Adrenal gland (tissue), 12 donors: ENCODE measurements around the gene SH3BP4. TPM values are rescaled to one million over a fixed set of nuclear protein-coding genes. Genes with fewer than 3 reads are reported as not detected.

Experiments used
- DNase-seq, 7 donors: peaks; one replicate each; pipeline ENCODE4 v3.0.0-alpha.2; 2019 to 2020
- H3K27ac ChIP-seq, 5 donors: fragments of 200-600 bp; sonication (generic) in 4 of 5; 1 replicate in 3 of 5; 2 replicates in 2 of 5; pipeline versions ENCODE4 v1.5.1 to v1.8.0; 2016 to 2020; ENCODE audit warnings: mild to moderate bottlenecking in 1 of 5
- H3K27me3 ChIP-seq: fragments of 200-600 bp; 2 replicates; pipeline ENCODE4 v1.8.0; 2021
- H3K36me3 ChIP-seq, 2 donors: fragments of 200-600 bp; replicated peaks in 1 of 2; 1 replicate in 1 of 2; 2 replicates in 1 of 2; pipeline versions ENCODE4 v1.5.1 to v1.8.0; 2018 to 2022
- H3K4me1 ChIP-seq, 2 donors: fragments of 200-600 bp; replicated peaks in 1 of 2; 1 replicate in 1 of 2; 2 replicates in 1 of 2; pipeline versions ENCODE4 v1.5.1 to v1.8.0; 2018 to 2021
- H3K4me3 ChIP-seq, 4 donors: fragments of 200-600 bp; sonication (generic) in 3 of 4; one replicate each; pipeline ENCODE4 v1.5.1; 2016 to 2018
- H3K9me3 ChIP-seq, 3 donors: fragments of 200-600 bp; sonication (generic) in 1 of 3; replicated peaks in 1 of 3; 1 replicate in 2 of 3; 2 replicates in 1 of 3; pipeline versions ENCODE4 v1.5.1 to v1.8.0; 2016 to 2021
- POLR2A ChIP-seq, 2 donors: fragments of 450-650 bp; IDR thresholded peaks; one replicate each; pipeline ENCODE4 v1.6.1; 2017; ENCODE audit warnings: antibody characterized with exemption in 2 of 2, mild to moderate bottlenecking in 2 of 2, moderate library complexity in 1 of 2
- WGBS, 4 donors: extraction: QIAGEN DNeasy Blood & Tissue Kit in 2 of 4; methylation state at CpG; one replicate each; pipeline versions ENCODE4 v1.1.5 to v1.1.7; 2013 to 2017; 5-methylcytosine and 5-hydroxymethylcytosine counted together
- intact Hi-C, 2 donors: fragments of 100-400 bp; cut with DNase I; formaldehyde crosslinking; loops; one replicate each; pipeline versions ENCODE4 v1.14.1 to v1.15.0; 2022 to 2023
- polyA plus RNA-seq, 3 donors: library from polyadenylated mRNA; stranded (reverse); fragments of 200-250 nt in 2 of 3; fragments of 350-450 nt in 1 of 3; fragmentation: Illumina TruSeq in 1 of 3; extraction: RNeasy Lipid Tissue Mini Kit (QIAGEN cat#74804) in 1 of 3; gene quantifications; one replicate each; pipeline ENCODE4 v1.2.3, GENCODE V29; 2013 to 2014
- total RNA-seq, 9 donors: library from RNA; depleted of rRNA in 4 of 9; stranded (reverse); fragments of >200 nt in 4 of 9; fragments of 120-200 nt in 1 of 9; fragmentation: NEBNext Ultra II Directional in 1 of 9; extraction: Animal tissue kit (Norgen Biotek cat#: 25700) in 1 of 9; gene quantifications; one replicate each; pipeline versions ENCODE4 v1.1.0 to v1.2.4, GENCODE V29; 2013 to 2023
- TF ChIP-seq, protein P1 (sequence below), 6 experiments: fragments of 450-650 bp in 4 of 6; fragments of 200-600 bp in 2 of 6; sonication (generic) in 1 of 6; IDR thresholded peaks; 1 replicate in 5 of 6; 2 replicates in 1 of 6; pipeline versions ENCODE4 v1.5.1 to v1.8.0; 2016 to 2021; ENCODE audit warnings: antibody characterized with exemption in 6 of 6, mild to moderate bottlenecking in 2 of 6, moderate library complexity in 1 of 6
- donor health status: healthy with polysubstance abuse.
- donor health status: Bipolar disorder and iron deficiency.
- donor health status: DM: yes; HTN: yes; CAD: no.
- donor health status: DM: no; HTN: no; CAD: no.
- donor health status: DM: no; HTN: no; CAD: no.
- donor health status: DM: yes; HTN: yes; CAD: no.

The SH3BP4 gene
- total and polyA plus RNA-seq, 12 donors: 5.1 to 26.9 (median 19.9) TPM

DNA sequence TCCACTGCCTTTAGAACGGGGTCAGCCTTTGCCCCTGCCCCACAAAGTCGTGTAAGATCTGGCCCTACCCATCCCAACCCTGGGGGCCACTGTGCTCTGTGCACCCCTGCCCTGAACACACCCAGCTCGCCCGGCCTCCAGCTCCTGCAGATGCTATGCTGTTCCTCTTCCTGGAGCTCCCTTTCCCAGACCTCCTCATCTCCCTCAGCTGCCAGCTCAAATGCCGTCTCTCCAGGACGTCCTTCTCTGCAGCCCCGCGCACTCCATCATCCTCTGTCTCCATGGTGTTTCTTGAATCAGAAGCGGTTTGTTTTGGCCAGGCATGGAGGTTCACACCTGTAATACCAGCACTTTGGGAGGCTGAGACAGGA, 94.1 kb downstream of the SH3BP4 start:
- Histone ChIP-seq H3K4me1 (peaks cover 0 to 4% of the 10 kb centered on the region in 2 donors), H3K36me3 (peaks cover 0 to 21% of the 10 kb centered on the region in 2 donors), H3K27ac (no peak overlapping the region), H3K27me3 (no peaks in the 10 kb centered on the region), H3K4me3 (no peak overlapping the region), H3K9me3 (no peaks in the 10 kb centered on the region)
- DNase-seq: no peak
- 86 to 92% (median 89%) methylated on average over 9 of the region's 9 CpGs for WGBS, 4 donors
- intact Hi-C loops: no loop called here
- TF ChIP-seq, protein P1, sequence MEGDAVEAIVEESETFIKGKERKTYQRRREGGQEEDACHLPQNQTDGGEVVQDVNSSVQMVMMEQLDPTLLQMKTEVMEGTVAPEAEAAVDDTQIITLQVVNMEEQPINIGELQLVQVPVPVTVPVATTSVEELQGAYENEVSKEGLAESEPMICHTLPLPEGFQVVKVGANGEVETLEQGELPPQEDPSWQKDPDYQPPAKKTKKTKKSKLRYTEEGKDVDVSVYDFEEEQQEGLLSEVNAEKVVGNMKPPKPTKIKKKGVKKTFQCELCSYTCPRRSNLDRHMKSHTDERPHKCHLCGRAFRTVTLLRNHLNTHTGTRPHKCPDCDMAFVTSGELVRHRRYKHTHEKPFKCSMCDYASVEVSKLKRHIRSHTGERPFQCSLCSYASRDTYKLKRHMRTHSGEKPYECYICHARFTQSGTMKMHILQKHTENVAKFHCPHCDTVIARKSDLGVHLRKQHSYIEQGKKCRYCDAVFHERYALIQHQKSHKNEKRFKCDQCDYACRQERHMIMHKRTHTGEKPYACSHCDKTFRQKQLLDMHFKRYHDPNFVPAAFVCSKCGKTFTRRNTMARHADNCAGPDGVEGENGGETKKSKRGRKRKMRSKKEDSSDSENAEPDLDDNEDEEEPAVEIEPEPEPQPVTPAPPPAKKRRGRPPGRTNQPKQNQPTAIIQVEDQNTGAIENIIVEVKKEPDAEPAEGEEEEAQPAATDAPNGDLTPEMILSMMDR (IDR thresholded peaks at IDR 0.05): no peak
- no peak for TF ChIP-seq POLR2A (IDR thresholded peaks at IDR 0.05)

DNA sequence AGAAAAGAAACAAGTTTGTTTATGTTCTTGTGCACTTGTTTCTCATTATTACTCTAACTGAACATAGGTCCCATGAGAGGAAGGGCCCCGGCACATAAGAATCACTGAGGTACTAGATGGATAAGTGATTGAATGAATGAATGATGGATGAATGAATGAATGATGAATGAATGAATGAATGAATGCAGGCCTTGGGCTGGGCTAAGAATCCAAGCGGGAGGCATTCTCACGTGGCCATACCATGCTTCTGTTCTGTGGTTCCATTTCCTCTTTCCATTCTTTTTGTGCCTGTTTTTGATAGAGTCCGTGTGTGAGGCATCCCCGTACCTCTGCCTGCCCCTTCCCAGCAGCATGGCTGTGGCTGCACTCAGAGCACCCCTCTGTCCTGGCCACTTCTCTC, 94.8 kb downstream of the SH3BP4 start:
- TF ChIP-seq POLR2A (IDR thresholded peaks at IDR 0.05): no peak
- TF ChIP-seq, protein P1 (IDR thresholded peaks at IDR 0.05): no peak
- peak in 1 of 7 donors; percentile 3 for DNase-seq
- H3K9me3 ChIP-seq: no peaks in the 10 kb centered on the region
- H3K27ac ChIP-seq: no peak overlapping the region
- WGBS, 4 donors: 82 to 94% (median 86%) methylated on average over 5 of the region's 5 CpGs
- intact Hi-C loops: no loop called here
- peaks cover 0 to 14% of the 10 kb centered on the region in 2 donors for H3K36me3 ChIP-seq
- no peaks in the 10 kb centered on the region for H3K27me3 ChIP-seq
- peaks cover 0 to 10% of the 10 kb centered on the region in 2 donors for H3K4me1 ChIP-seq
- no peak overlapping the region for H3K4me3 ChIP-seq

GRCh38 chr2:235047171-235048160, 95.6 kb downstream of the SH3BP4 start:
- Histone ChIP-seq H3K36me3 (peaks cover 0 to 6% of the 10 kb centered on the region in 2 donors), H3K4me3 (no peak overlapping the region), H3K27me3 (no peaks in the 10 kb centered on the region), H3K9me3 (no peaks in the 10 kb centered on the region), H3K4me1 (peaks cover 0 to 11% of the 10 kb centered on the region in 2 donors), H3K27ac (no peak overlapping the region)
- 89 to 95% (median 93%) methylated on average over 24 of the region's 24 CpGs for WGBS, 4 donors
- TF ChIP-seq POLR2A (IDR thresholded peaks at IDR 0.05): no peak
- TF ChIP-seq, protein P1 (IDR thresholded peaks at IDR 0.05): no peak
- DNase-seq: peak in 3 of 7 donors; percentile 5 to 44 (median 14)
- intact Hi-C loops: no loop called here

DNA sequence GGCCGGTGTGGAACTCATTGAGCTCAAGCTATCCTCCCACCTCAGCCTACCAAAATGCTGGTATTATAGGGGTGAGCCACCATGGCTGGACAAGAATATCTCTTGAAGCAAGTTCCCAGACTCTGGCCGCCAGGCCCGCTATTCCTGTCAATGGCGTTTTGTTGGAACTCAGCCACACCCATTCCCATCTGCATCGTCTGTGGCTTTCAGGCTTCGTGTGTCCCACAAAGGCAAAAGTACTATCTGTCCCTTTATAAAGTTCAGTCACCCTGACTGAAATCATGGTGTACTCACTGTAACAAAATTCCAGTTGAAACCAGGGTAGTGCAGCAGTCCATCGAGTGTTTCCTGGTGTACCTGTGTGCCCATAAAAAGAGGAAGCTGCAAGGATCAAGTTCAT, 96.7 kb downstream of the SH3BP4 start:
- WGBS, 4 donors: 61 to 82% (median 79%) methylated on average over 6 to 7 of the region's 7 CpGs
- peak in 4 of 7 donors; percentile 24 to 65 (median 32) for DNase-seq

More for the DNA sequence above, 96.7 kb downstream of the SH3BP4 start:
- no peaks in the 10 kb centered on the region for H3K9me3 ChIP-seq
- H3K27me3 ChIP-seq: no peaks in the 10 kb centered on the region
- H3K27ac ChIP-seq: no peak overlapping the region
- intact Hi-C loops: no loop called here
- H3K4me1 ChIP-seq: peaks cover 0 to 11% of the 10 kb centered on the region in 2 donors
- H3K36me3 ChIP-seq: peaks cover 0 to 5% of the 10 kb centered on the region in 2 donors
- no peak for TF ChIP-seq POLR2A (IDR thresholded peaks at IDR 0.05)
- TF ChIP-seq, protein P1 (IDR thresholded peaks at IDR 0.05): no peak
- H3K4me3 ChIP-seq: no peak overlapping the region
